DOHH2 (cell line): Measurements from ENCODE around the gene METTL22.

Experiments used
- EZH2phosphoT487 ChIP-seq: fragments of 200-600 bp; sonication (generic); IDR thresholded peaks from 2 replicates; pipeline ENCODE4 v1.6.1; 2017; ENCODE audit warnings: borderline replicate concordance, mild to moderate bottlenecking, antibody characterized with exemption, low read length, moderate library complexity, mixed read lengths
- TF ChIP-seq, protein P1 (sequence below): fragments of 200-600 bp; sonication (generic); IDR thresholded peaks from one replicate; pipeline ENCODE4 v1.5.1; 2014; ENCODE audit warnings: antibody characterized with exemption, mild to moderate bottlenecking, low read depth, low read length; ENCODE audit not compliant: poor library complexity, severe bottlenecking

- TF ChIP-seq, protein P1, sequence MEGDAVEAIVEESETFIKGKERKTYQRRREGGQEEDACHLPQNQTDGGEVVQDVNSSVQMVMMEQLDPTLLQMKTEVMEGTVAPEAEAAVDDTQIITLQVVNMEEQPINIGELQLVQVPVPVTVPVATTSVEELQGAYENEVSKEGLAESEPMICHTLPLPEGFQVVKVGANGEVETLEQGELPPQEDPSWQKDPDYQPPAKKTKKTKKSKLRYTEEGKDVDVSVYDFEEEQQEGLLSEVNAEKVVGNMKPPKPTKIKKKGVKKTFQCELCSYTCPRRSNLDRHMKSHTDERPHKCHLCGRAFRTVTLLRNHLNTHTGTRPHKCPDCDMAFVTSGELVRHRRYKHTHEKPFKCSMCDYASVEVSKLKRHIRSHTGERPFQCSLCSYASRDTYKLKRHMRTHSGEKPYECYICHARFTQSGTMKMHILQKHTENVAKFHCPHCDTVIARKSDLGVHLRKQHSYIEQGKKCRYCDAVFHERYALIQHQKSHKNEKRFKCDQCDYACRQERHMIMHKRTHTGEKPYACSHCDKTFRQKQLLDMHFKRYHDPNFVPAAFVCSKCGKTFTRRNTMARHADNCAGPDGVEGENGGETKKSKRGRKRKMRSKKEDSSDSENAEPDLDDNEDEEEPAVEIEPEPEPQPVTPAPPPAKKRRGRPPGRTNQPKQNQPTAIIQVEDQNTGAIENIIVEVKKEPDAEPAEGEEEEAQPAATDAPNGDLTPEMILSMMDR, result no peak
- no peak for TF ChIP-seq EZH2phosphoT487
Measured at GRCh38 chr16:8645141-8645521, 23.6 kb downstream of the METTL22 start.
